Colonic mucosa (tissue), 4 donors: ENCODE results near the gene SLC25A38. TPM values are rescaled to one million over a fixed set of nuclear protein-coding genes. Genes with fewer than 3 reads are reported as not detected.
"Not testable (repeated sequence)": the region's sequence is repeated elsewhere in the genome, so short reads cannot be mapped to it uniquely, and the experiment has no call there.

Experiments used
- DNase-seq: peaks from one replicate; pipeline ENCODE4 v3.0.0-alpha.2; 2020
- H3K27ac ChIP-seq: fragments of 200-600 bp; one replicate; pipeline ENCODE4 v1.8.0; 2021
- H3K27me3 ChIP-seq: fragments of 200-600 bp; one replicate; pipeline ENCODE4 v1.8.0; 2021
- H3K36me3 ChIP-seq: fragments of 200-600 bp; one replicate; pipeline ENCODE4 v1.8.0; 2021
- H3K4me1 ChIP-seq: fragments of 200-600 bp; one replicate; pipeline ENCODE4 v1.8.0; 2021; ENCODE audit warnings: mild to moderate bottlenecking
- H3K4me3 ChIP-seq: fragments of 200-600 bp; one replicate; pipeline ENCODE4 v1.8.0; 2021
- H3K9ac ChIP-seq, 2 donors: one replicate each; pipeline ENCODE4 v1.7.0; 2013; ENCODE audit warnings: control low read depth in 2 of 2, low read depth in 2 of 2, low read length in 2 of 2
- H3K9me3 ChIP-seq: fragments of 200-600 bp; one replicate; pipeline ENCODE4 v1.8.0; 2021
- intact Hi-C: fragments of 100-400 bp; cut with DNase I; formaldehyde crosslinking; loops from one replicate; pipeline ENCODE4 v1.14.1; 2022
- total RNA-seq, 2 donors: library from RNA; stranded (reverse); fragmentation: NEBNext Ultra II Directional in 1 of 2; extraction: Animal tissue kit (Norgen Biotek cat#: 25700) in 1 of 2; gene quantifications; one replicate each; pipeline ENCODE4 v1.2.1, GENCODE V29; 2021
- TF ChIP-seq, protein P1 (sequence below): fragments of 200-600 bp; IDR thresholded peaks from one replicate; pipeline ENCODE4 v1.8.0; 2022; ENCODE audit warnings: antibody characterized with exemption, mild to moderate bottlenecking
- donor health status: healthy.
- donor health status: DM: no; HTN: no; CAD: no.
- donor health status: DM: no; HTN: no; CAD: no.

The SLC25A38 gene
- total RNA-seq, 2 donors from 2014 or later = 41.7 to 45.5 TPM

DNA sequence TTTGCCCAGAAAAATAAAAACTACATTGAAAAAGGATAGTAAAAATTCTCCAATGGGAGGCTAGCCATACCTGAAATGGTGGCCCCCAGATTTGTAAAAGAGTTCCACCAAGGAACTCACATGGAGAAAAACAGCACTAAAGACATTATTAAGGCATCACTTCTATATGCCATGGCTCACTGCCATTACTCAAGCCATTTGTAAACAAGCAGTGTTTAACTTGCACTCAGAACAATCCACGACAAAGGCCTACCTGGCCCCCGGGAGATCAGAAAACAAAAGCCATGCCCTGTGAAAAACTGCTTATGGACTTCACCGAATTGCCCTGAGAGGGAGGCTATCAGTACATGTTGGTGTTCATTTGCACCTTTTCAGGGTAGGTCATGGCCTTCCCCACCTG is 34.1 kb upstream of the SLC25A38 start:
- Histone ChIP-seq H3K9me3 (no peaks in the 10 kb centered on the region), H3K4me1 (peaks cover 11% of the 10 kb centered on the region), H3K27ac (peak overlapping the region; percentile 63), H3K9ac (no peak overlapping the region), H3K4me3 (no peak overlapping the region), H3K36me3 (no peaks in the 10 kb centered on the region), H3K27me3 (no peaks in the 10 kb centered on the region)
- DNase-seq = no peak
- intact Hi-C loops = no loop called here
- TF ChIP-seq, protein P1, sequence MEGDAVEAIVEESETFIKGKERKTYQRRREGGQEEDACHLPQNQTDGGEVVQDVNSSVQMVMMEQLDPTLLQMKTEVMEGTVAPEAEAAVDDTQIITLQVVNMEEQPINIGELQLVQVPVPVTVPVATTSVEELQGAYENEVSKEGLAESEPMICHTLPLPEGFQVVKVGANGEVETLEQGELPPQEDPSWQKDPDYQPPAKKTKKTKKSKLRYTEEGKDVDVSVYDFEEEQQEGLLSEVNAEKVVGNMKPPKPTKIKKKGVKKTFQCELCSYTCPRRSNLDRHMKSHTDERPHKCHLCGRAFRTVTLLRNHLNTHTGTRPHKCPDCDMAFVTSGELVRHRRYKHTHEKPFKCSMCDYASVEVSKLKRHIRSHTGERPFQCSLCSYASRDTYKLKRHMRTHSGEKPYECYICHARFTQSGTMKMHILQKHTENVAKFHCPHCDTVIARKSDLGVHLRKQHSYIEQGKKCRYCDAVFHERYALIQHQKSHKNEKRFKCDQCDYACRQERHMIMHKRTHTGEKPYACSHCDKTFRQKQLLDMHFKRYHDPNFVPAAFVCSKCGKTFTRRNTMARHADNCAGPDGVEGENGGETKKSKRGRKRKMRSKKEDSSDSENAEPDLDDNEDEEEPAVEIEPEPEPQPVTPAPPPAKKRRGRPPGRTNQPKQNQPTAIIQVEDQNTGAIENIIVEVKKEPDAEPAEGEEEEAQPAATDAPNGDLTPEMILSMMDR = no peak

DNA sequence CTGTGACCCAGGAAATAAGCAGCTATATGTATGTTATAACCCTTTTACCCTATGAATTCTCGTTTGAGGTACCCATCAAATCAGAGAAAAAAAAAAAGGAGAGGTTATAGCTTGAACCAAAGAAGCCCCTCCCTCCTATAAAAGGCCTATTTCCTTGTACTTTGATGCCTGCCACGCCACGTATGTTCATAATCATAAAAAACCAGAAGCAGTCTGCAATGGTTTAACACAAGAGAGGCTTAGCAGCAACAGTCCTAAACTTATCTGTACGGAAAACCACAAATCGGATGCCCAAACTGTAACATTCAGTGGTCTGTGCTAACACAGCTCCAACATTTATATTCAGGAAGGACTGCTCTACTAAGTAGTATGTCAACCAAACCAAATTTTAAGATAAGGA is 32.5 kb upstream of the SLC25A38 start:
- no peaks in the 10 kb centered on the region for H3K27me3 ChIP-seq
- TF ChIP-seq, protein P1 = no peak
- peaks cover 11% of the 10 kb centered on the region for H3K4me1 ChIP-seq
- intact Hi-C loops = no loop called here
- H3K27ac ChIP-seq = peak overlapping the region; percentile 63
- H3K36me3 ChIP-seq = no peaks in the 10 kb centered on the region
- H3K9ac ChIP-seq = peak overlapping the region in 1 of 2 donors; percentile 26
- no peaks in the 10 kb centered on the region for H3K9me3 ChIP-seq
- DNase-seq = peak; percentile 66
- no peak overlapping the region for H3K4me3 ChIP-seq

DNA sequence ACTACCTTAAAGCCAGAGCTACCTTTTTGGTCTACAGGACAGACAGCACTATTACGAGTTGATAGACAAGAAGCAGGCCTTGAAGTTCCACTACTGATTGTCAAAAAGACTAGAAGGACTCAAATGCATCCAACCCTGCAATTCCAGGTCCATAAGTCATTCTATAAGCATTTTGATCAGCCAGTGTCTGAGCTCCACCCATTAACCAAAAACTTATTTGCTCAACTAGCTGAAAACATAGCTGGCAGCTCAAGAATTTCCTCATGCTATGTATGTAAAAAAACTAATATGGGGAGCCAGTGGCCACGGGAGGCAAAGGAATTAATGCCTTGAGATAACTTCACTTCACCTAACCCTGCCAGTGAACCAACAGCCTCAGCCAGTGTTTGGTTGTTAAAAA is 32.0 kb upstream of the SLC25A38 start:
- Histone ChIP-seq H3K4me1 (peaks cover 11% of the 10 kb centered on the region), H3K9ac (peak overlapping the region; percentile 12 to 26), H3K27ac (peak overlapping the region; percentile 63)
- H3K9me3 ChIP-seq, H3K4me3 ChIP-seq, H3K27me3 ChIP-seq, DNase-seq, H3K36me3 ChIP-seq, intact Hi-C loops: not testable (repeated sequence)

GRCh38 chr3:39353168-39353927 is 29.8 kb upstream of the SLC25A38 start:
- H3K9ac ChIP-seq, H3K27ac ChIP-seq, DNase-seq, H3K9me3 ChIP-seq, H3K36me3 ChIP-seq, H3K27me3 ChIP-seq, H3K4me3 ChIP-seq, intact Hi-C loops: not testable (repeated sequence)
- H3K4me1 ChIP-seq = peaks cover 11% of the 10 kb centered on the region

GRCh38 chr3:39358333-39358732 is 24.8 kb upstream of the SLC25A38 start:
- no peak for DNase-seq
- Histone ChIP-seq H3K4me3 (no peak overlapping the region), H3K9ac (no peak overlapping the region), H3K27me3 (no peaks in the 10 kb centered on the region), H3K27ac (no peak overlapping the region), H3K9me3 (no peaks in the 10 kb centered on the region), H3K36me3 (no peaks in the 10 kb centered on the region), H3K4me1 (no peaks in the 10 kb centered on the region)
- intact Hi-C loops = no loop called here
- TF ChIP-seq, protein P1 = no peak

DNA sequence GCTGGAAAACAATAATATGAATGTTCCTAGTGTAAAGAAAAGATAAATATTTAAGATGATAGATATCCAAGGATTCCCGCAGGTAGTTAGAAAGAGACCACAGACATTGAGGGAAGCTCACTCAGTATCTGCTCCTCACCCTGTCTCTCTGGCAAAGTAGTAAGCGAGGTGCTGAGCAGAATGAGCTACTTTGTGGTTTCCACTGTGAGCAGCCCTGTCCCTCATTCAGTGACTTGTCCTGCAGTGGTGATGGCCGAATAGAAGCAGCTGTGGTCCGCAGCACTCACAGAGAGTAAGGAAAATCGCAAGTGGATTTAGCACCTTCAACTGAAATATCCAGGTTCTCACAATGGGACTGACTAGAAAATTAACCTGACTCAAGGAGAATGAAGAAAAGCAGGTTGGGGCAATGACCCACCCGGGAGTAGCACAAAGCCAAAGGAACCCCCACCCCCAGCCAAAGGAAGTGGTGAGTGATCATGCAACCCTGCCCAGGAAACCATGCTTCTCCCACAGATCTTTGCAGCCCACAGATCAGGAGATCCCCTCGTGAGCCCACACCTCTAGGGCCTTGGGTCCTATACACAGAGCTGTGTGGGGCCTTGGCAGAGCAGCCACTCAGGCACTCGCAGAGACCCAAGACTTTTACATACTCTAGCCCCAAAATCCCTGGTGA is 21.8 kb upstream of the SLC25A38 start:
- intact Hi-C loops = no loop called here
- H3K36me3 ChIP-seq = no peaks in the 10 kb centered on the region
- no peaks in the 10 kb centered on the region for H3K27me3 ChIP-seq
- DNase-seq = no peak
- no peak overlapping the region for H3K9ac ChIP-seq
- no peak overlapping the region for H3K4me3 ChIP-seq
- H3K27ac ChIP-seq = no peak overlapping the region
- TF ChIP-seq, protein P1 = no peak
- no peaks in the 10 kb centered on the region for H3K4me1 ChIP-seq
- H3K9me3 ChIP-seq = no peaks in the 10 kb centered on the region
